HEK293 (cell line): ENCODE data around the gene SRSF2.
A peak's percentile ranks its signal among the peaks of the same experiment; 100 is the strongest.

Experiments used
- CTCF ChIP-seq: fragments of 450-650 bp; formaldehyde crosslinking; IDR thresholded peaks from 2 replicates; pipeline ENCODE4 v1.5.1; 2016; ENCODE audit warnings: missing biosample characterization, missing genetic modification characterization
- FEZF1 ChIP-seq: fragments of 450-650 bp; formaldehyde crosslinking; IDR thresholded peaks from 2 replicates; pipeline ENCODE4 v1.5.1; 2016; ENCODE audit warnings: missing biosample characterization, missing genetic modification characterization
- GLI2 ChIP-seq: fragments of 450-650 bp; formaldehyde crosslinking; IDR thresholded peaks from 2 replicates; pipeline ENCODE4; 2017; ENCODE audit warnings: missing biosample characterization, missing genetic modification characterization, low read depth, borderline replicate concordance
- MYNN ChIP-seq: fragments of 450-650 bp; formaldehyde crosslinking; IDR thresholded peaks from 2 replicates; pipeline ENCODE4 v1.5.1; 2016; ENCODE audit warnings: missing biosample characterization, missing genetic modification characterization, borderline replicate concordance
- PRDM6 ChIP-seq: fragments of 450-650 bp; formaldehyde crosslinking; IDR thresholded peaks from 2 replicates; pipeline ENCODE4 v1.5.1; 2017; ENCODE audit warnings: missing biosample characterization, missing genetic modification characterization
- SETDB1 ChIP-seq: IDR thresholded peaks from one replicate; pipeline ENCODE4 v1.6.1; 2017; ENCODE audit warnings: mild to moderate bottlenecking, low read length, moderate library complexity, mixed read lengths; ENCODE audit not compliant: insufficient read length
- ZBTB17 ChIP-seq: fragments of 450-650 bp; formaldehyde crosslinking; IDR thresholded peaks from 2 replicates; pipeline ENCODE4 v1.5.1; 2016; ENCODE audit warnings: missing biosample characterization, missing genetic modification characterization
- ZNF114 ChIP-seq: fragments of 450-650 bp; formaldehyde crosslinking; IDR thresholded peaks from 2 replicates; pipeline ENCODE4 v1.5.0; 2017; ENCODE audit warnings: missing biosample characterization, missing genetic modification characterization
- ZNF324 ChIP-seq: fragments of 450-650 bp; formaldehyde crosslinking; IDR thresholded peaks from 2 replicates; pipeline ENCODE4 v1.5.1; 2016; ENCODE audit warnings: missing biosample characterization, missing genetic modification characterization
- ZNF335 ChIP-seq: fragments of 450-650 bp; formaldehyde crosslinking; conservative IDR thresholded peaks from 2 replicates; pipeline ENCODE4 v1.5.1; 2016; ENCODE audit warnings: missing biosample characterization, missing genetic modification characterization
- ZNF350 ChIP-seq: fragments of 450-650 bp; formaldehyde crosslinking; IDR thresholded peaks from 2 replicates; pipeline ENCODE4 v1.5.0; 2017; ENCODE audit warnings: missing biosample characterization, mild to moderate bottlenecking, missing genetic modification characterization
- ZNF792 ChIP-seq: fragments of 450-650 bp; formaldehyde crosslinking; IDR thresholded peaks from 2 replicates; pipeline ENCODE4 v1.5.1; 2016; ENCODE audit warnings: missing biosample characterization, missing genetic modification characterization
- TF ChIP-seq, protein P1 (sequence below): sonication (generic); formaldehyde crosslinking; IDR thresholded peaks from 2 replicates; pipeline ENCODE4 v1.8.1; 2022; ENCODE audit warnings: mild to moderate bottlenecking, moderate library complexity, missing genetic modification reagents
- TF ChIP-seq, protein P2 (sequence below): fragments of 450-650 bp; formaldehyde crosslinking; IDR thresholded peaks from 2 replicates; pipeline ENCODE4 v1.5.1; 2016; ENCODE audit warnings: missing biosample characterization, missing genetic modification characterization, low read depth

GRCh38 chr17:76700617-76701470 is 36.3 kb downstream of the SRSF2 start:
- TF ChIP-seq ZNF792 (peak; percentile 97), ZNF350 (no peak), CTCF (tag by site-specific recombination) (no peak), ZNF114 (tag by site-specific recombination) (no peak), SETDB1 (no peak), FEZF1 (tag by site-specific recombination) (no peak), GLI2 (tag by site-specific recombination) (no peak), MYNN (tag by site-specific recombination) (no peak), ZNF324 (tag by site-specific recombination) (0 out of 2 replicates have a peak, but pooled peaks have one; percentile 12), ZBTB17 (peak; percentile 94), PRDM6 (tag by site-specific recombination) (no peak), ZNF335 (tag by site-specific recombination) (no peak)
- TF ChIP-seq, protein P1, sequence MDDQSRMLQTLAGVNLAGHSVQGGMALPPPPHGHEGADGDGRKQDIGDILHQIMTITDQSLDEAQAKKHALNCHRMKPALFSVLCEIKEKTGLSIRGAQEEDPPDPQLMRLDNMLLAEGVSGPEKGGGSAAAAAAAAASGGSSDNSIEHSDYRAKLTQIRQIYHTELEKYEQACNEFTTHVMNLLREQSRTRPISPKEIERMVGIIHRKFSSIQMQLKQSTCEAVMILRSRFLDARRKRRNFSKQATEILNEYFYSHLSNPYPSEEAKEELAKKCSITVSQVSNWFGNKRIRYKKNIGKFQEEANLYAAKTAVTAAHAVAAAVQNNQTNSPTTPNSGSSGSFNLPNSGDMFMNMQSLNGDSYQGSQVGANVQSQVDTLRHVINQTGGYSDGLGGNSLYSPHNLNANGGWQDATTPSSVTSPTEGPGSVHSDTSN (CRISPR knock-in tag) = no peak; the same call in 1 of the 2 replicates
- TF ChIP-seq, protein P2, sequence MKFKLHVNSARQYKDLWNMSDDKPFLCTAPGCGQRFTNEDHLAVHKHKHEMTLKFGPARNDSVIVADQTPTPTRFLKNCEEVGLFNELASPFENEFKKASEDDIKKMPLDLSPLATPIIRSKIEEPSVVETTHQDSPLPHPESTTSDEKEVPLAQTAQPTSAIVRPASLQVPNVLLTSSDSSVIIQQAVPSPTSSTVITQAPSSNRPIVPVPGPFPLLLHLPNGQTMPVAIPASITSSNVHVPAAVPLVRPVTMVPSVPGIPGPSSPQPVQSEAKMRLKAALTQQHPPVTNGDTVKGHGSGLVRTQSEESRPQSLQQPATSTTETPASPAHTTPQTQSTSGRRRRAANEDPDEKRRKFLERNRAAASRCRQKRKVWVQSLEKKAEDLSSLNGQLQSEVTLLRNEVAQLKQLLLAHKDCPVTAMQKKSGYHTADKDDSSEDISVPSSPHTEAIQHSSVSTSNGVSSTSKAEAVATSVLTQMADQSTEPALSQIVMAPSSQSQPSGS (tag by site-specific recombination) = peak; percentile 88
